Keratinocyte (primary cell): ENCODE measurements around the gene VPS13C. TPM values are rescaled to one million over a fixed set of nuclear protein-coding genes. Genes with fewer than 3 reads are reported as not detected.

Experiments
- DNase-seq: peaks from one replicate; pipeline ENCODE4 v3.0.0-alpha.2; 2011; ENCODE audit warnings: low read depth, missing footprints, low spot score
- FAIRE-seq: peaks from 2 replicates; lab custom pipeline; 2011; peaks lifted over from hg19 to GRCh38; lab: Jason Lieb, UNC
- H2AFZ ChIP-seq: 2 replicates; pipeline ENCODE4 v1.6.0; 2012; ENCODE audit warnings: low read length, control low read depth, inconsistent platforms; ENCODE audit not compliant: control insufficient read depth
- H3K27ac ChIP-seq: 2 replicates; pipeline ENCODE4 v1.5.1; 2011; ENCODE audit warnings: low read length; ENCODE audit not compliant: control insufficient read depth, insufficient read depth
- H3K27me3 ChIP-seq: 3 replicates; pipeline ENCODE4 v1.6.0; 2011; ENCODE audit warnings: low read length; ENCODE audit not compliant: control insufficient read depth, insufficient read depth; ENCODE audit errors: extremely low read depth
- H3K36me3 ChIP-seq, 2 experiments: 2 replicates in 1 of 2; 3 replicates in 1 of 2; pipeline ENCODE4 v1.5.1; 2011; ENCODE audit warnings: low read length in 2 of 2, mild to moderate bottlenecking in 1 of 2; ENCODE audit not compliant: control insufficient read depth in 2 of 2, insufficient read depth in 2 of 2; ENCODE audit errors: extremely low read depth in 1 of 2
- H3K4me1 ChIP-seq: 3 replicates; pipeline ENCODE4 v1.5.1; 2011; ENCODE audit warnings: low read length; ENCODE audit not compliant: control insufficient read depth, insufficient read depth; ENCODE audit errors: extremely low read depth
- H3K4me2 ChIP-seq: 3 replicates; pipeline ENCODE4 v1.6.0; 2011; ENCODE audit warnings: low read depth, low read length; ENCODE audit not compliant: control insufficient read depth, insufficient read depth; ENCODE audit errors: extremely low read depth
- H3K4me3 ChIP-seq, 3 experiments: fragments of 200-600 bp in 1 of 3; sonication (generic) in 1 of 3; 2 replicates in 2 of 3; 3 replicates in 1 of 3; pipeline ENCODE4 v1.5.1; 2011 to 2016; ENCODE audit warnings: low read length in 3 of 3, mild to moderate bottlenecking in 3 of 3, control low read depth in 2 of 3, inconsistent platforms in 1 of 3, low read depth in 1 of 3, mixed read lengths in 1 of 3, mixed run types in 1 of 3, moderate library complexity in 1 of 3; ENCODE audit not compliant: control insufficient read depth in 2 of 3, insufficient read depth in 2 of 3; ENCODE audit errors: extremely low read depth in 1 of 3
- H3K79me2 ChIP-seq: 2 replicates; pipeline ENCODE4 v1.6.0; 2012; ENCODE audit warnings: low read length; ENCODE audit not compliant: control insufficient read depth, insufficient read depth
- H3K9ac ChIP-seq: 3 replicates; pipeline ENCODE4 v1.6.0; 2011; ENCODE audit warnings: low read length; ENCODE audit not compliant: control insufficient read depth, insufficient read depth; ENCODE audit errors: extremely low read depth
- H3K9me1 ChIP-seq: 3 replicates; pipeline ENCODE4 v1.6.0; 2011; ENCODE audit warnings: low read length; ENCODE audit not compliant: control insufficient read depth, insufficient read depth; ENCODE audit errors: extremely low read depth
- H3K9me3 ChIP-seq: 2 replicates; pipeline ENCODE4 v1.5.1; 2012; ENCODE audit warnings: low read depth, low read length; ENCODE audit not compliant: control insufficient read depth
- H4K20me1 ChIP-seq: 3 replicates; pipeline ENCODE4 v1.6.0; 2011; ENCODE audit warnings: low read length; ENCODE audit not compliant: control insufficient read depth, insufficient read depth; ENCODE audit errors: extremely low read depth
- EZH2 ChIP-seq: IDR thresholded peaks from one replicate; pipeline ENCODE4 v1.6.1; 2012; ENCODE audit warnings: inconsistent platforms, mild to moderate bottlenecking, low read length, moderate library complexity
- dilution Hi-C: fragments of 300-500 bp; cut with MboI; formaldehyde crosslinking; loops from one replicate; pipeline ENCODE4 v1.7.0; 2020; ENCODE audit warnings: low sequenced_read_pairs; ENCODE audit not compliant: extremely low pct_ligation_motif_present
- polyA minus RNA-seq, 3 experiments: library from RNA; depleted of rRNA, polyadenylated mRNA; stranded (reverse); fragments of >200 nt; gene quantifications; 1 replicate in 1 of 3; 2 replicates in 1 of 3; 3 replicates in 1 of 3; pipeline ENCODE4 v1.2.3, GENCODE V29; 2011
- polyA plus RNA-seq, 5 experiments: library from polyadenylated mRNA; depleted of rRNA in 3 of 5; stranded (reverse) in 3 of 5; stranded (forward) in 1 of 5; unstranded in 1 of 5; fragments of >200 nt; gene quantifications; 1 replicate in 1 of 5; 2 replicates in 3 of 5; 3 replicates in 1 of 5; pipeline versions ENCODE4 v1.2.1 to v1.2.3, GENCODE V29; 2011 to 2012; ENCODE audit warnings: missing spikeins in 2 of 5, low read depth in 1 of 5, low replicate concordance in 1 of 5
- TF ChIP-seq, protein P1 (sequence below), 3 experiments: IDR thresholded peaks in 1 of 3; conservative IDR thresholded peaks in 1 of 3; optimal IDR thresholded peaks in 1 of 3; 2 replicates in 2 of 3; 3 replicates in 1 of 3; pipeline versions ENCODE3 to v1.5.1; 2011; ENCODE audit warnings: low read length in 3 of 3, mild to moderate bottlenecking in 3 of 3, moderate library complexity in 2 of 3, control low read depth in 1 of 3, inconsistent platforms in 1 of 3; ENCODE audit not compliant: insufficient read depth in 2 of 3; ENCODE audit errors: extremely low read depth in 1 of 3

The VPS13C gene
- 7.4 to 13.5 TPM (median 13.1 TPM) in 3 replicates for polyA plus RNA-seq
- polyA plus RNA-seq (2011; ENCODE audit: low read depth) = 5.2 TPM
- 3.2 and 4.3 TPM in 2 replicates for polyA plus RNA-seq (2011; cell fraction: cytosol; rRNA removed)
- 26.0 and 37.1 TPM in 2 replicates for polyA plus RNA-seq (2011; cell fraction: nucleus; rRNA removed)
- 8.0 and 9.4 TPM in 2 replicates for polyA plus RNA-seq (2012; ENCODE audit: low replicate concordance)
- polyA minus RNA-seq = 11.5 to 62.8 TPM (median 50.2 TPM) in 3 replicates
- 12.5 TPM for polyA minus RNA-seq (2011; cell fraction: cytosol; rRNA and poly(A)+ RNA removed)
- 115 and 184 TPM in 2 replicates for polyA minus RNA-seq (2011; cell fraction: nucleus; rRNA and poly(A)+ RNA removed)

- Histone ChIP-seq H3K36me3 (no peaks in the 10 kb centered on the region), H3K9me1 (no peaks in the 10 kb centered on the region), H3K4me2 (peak within 1 kb of the TSS; percentile 88), H3K79me2 (peaks cover 32% of the 10 kb centered on the region), H2AFZ (peak within 1 kb of the TSS; percentile 97), H3K27ac (peak within 1 kb of the TSS; percentile 60), H3K27me3 (no peaks in the 10 kb centered on the region), H3K4me1 (peaks cover 29% of the 10 kb centered on the region), H4K20me1 (no peaks in the 10 kb centered on the region), H3K9ac (peak within 1 kb of the TSS; percentile 78), H3K4me3 (peak within 1 kb of the TSS; percentile 83 to 98 (median 93)), H3K9me3 (no peaks in the 10 kb centered on the region)
- TF ChIP-seq, protein P1, sequence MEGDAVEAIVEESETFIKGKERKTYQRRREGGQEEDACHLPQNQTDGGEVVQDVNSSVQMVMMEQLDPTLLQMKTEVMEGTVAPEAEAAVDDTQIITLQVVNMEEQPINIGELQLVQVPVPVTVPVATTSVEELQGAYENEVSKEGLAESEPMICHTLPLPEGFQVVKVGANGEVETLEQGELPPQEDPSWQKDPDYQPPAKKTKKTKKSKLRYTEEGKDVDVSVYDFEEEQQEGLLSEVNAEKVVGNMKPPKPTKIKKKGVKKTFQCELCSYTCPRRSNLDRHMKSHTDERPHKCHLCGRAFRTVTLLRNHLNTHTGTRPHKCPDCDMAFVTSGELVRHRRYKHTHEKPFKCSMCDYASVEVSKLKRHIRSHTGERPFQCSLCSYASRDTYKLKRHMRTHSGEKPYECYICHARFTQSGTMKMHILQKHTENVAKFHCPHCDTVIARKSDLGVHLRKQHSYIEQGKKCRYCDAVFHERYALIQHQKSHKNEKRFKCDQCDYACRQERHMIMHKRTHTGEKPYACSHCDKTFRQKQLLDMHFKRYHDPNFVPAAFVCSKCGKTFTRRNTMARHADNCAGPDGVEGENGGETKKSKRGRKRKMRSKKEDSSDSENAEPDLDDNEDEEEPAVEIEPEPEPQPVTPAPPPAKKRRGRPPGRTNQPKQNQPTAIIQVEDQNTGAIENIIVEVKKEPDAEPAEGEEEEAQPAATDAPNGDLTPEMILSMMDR (optimal IDR thresholded peaks at IDR 0.05 in 1 of 3, IDR thresholded peaks at IDR 0.05 in 1 of 3, conservative IDR thresholded peaks at IDR 0.05 in 1 of 3; ENCODE audit: extremely low read depth in 1 of 3, insufficient read depth in 2 of 3, low read length in 3 of 3) = peak; percentile 71 to 83 (median 73)
- no peak for TF ChIP-seq EZH2
- DNase-seq = no peak
- dilution Hi-C loops = no loop called here
- FAIRE-seq = no peak
These were observed at the start of gene VPS13C for GRCh38 chr15:62060113-62060895. Gene VPS13C (minus strand): TSS chr15:62060447. CDS start chr15:62060374, 73 bp downstream.

- dilution Hi-C loops = no loop called here
- no peaks in the 10 kb centered on the region for H3K27me3 ChIP-seq
- H4K20me1 ChIP-seq = no peaks in the 10 kb centered on the region
- H3K4me1 ChIP-seq = peaks cover 47% of the 10 kb centered on the region
- TF ChIP-seq EZH2 = no peak
- TF ChIP-seq, protein P1 (optimal IDR thresholded peaks at IDR 0.05 in 1 of 3, IDR thresholded peaks at IDR 0.05 in 1 of 3, conservative IDR thresholded peaks at IDR 0.05 in 1 of 3; ENCODE audit: extremely low read depth in 1 of 3, insufficient read depth in 2 of 3, low read length in 3 of 3) = no peak
- H3K79me2 ChIP-seq = no peaks in the 10 kb centered on the region
- H3K9me3 ChIP-seq = no peaks in the 10 kb centered on the region
- H3K36me3 ChIP-seq = no peaks in the 10 kb centered on the region
- H3K4me2 ChIP-seq = no peak overlapping the region
- H2AFZ ChIP-seq = no peak overlapping the region
- no peak overlapping the region for H3K9ac ChIP-seq
- no peak overlapping the region for H3K27ac ChIP-seq
- H3K4me3 ChIP-seq = no peak overlapping the region
- FAIRE-seq (no peak), DNase-seq (no peak)
- H3K9me1 ChIP-seq = peaks cover 3% of the 10 kb centered on the region
These were observed 49.2 kb upstream of the VPS13C start for GRCh38 chr15:62109437-62109836.
